Fibroblast of skin of right quadriceps (primary cell): ENCODE measurements around the gene LRRC34.

ENCODE experiments used
- DNase-seq: peaks from one replicate; pipeline ENCODE4 v3.0.0-alpha.2; 2013

Gene LRRC34

GRCh38 chr3:169764882-169765612 is 47.7 kb downstream of the LRRC34 start, which contains the start of gene TERC:
TERC (minus strand) TSS chr3:169765060.
- peak; percentile 92 for DNase-seq

- DNase-seq, result peak; percentile 37
Measured at GRCh38 chr3:169764312-169764881, 48.3 kb downstream of the LRRC34 start.

GRCh38 chr3:169760479-169760878 is 52.2 kb downstream of the LRRC34 start:
- peak; percentile 54 for DNase-seq

- peak; percentile 70 for DNase-seq
Measured at GRCh38 chr3:169759256-169759655, 53.4 kb downstream of the LRRC34 start.

- DNase-seq, result no peak
Measured at GRCh38 chr3:169758359-169758994, 54.2 kb downstream of the LRRC34 start.

GRCh38 chr3:169755488-169755887 is 57.2 kb downstream of the LRRC34 start:
- no peak for DNase-seq

GRCh38 chr3:169754711-169755110 is 58.0 kb downstream of the LRRC34 start:
- no peak for DNase-seq

GRCh38 chr3:169751875-169752274 is 60.8 kb downstream of the LRRC34 start:
- DNase-seq, result no peak

GRCh38 chr3:169750665-169751064 is 62.0 kb downstream of the LRRC34 start:
- DNase-seq, result no peak

- DNase-seq, result no peak
Measured at GRCh38 chr3:169748670-169749069, 64.0 kb downstream of the LRRC34 start.

- DNase-seq, result no peak
Measured at GRCh38 chr3:169746924-169747323, 65.8 kb downstream of the LRRC34 start.

- no peak for DNase-seq
Measured at GRCh38 chr3:169744366-169745054, 68.2 kb downstream of the LRRC34 start.
